ENCODE results near the gene TSPAN31. TPM values are rescaled to one million over a fixed set of nuclear protein-coding genes. Genes with fewer than 3 reads are reported as not detected.

TSPAN31 gene
- total RNA-seq, 2 experiments from 2014 or later: 18.6 to 22.3 TPM

GRCh38 chr12:57741413-57741789 is 3.4 kb upstream of the TSPAN31 start:
- H3K27ac Mint-ChIP-seq: peak overlapping the region; percentile 85
- H3K36me3 Mint-ChIP-seq (ENCODE audit: low read depth): peaks cover 30% of the 10 kb centered on the region
- ChIA-PET POLR2A (interaction anchor here (0.8 to 1.0 kb wide), 2 partner anchors 47 to 158 kb away, joined by 4 to 5 read pairs; partner anchors contain the start of gene OS9), CTCF (interaction anchor here (0.7 to 2.7 kb wide), 12 partner anchors 9 to 1983 kb away, joined by 3 to 12 read pairs (median 3); no protein-coding TSS in a partner anchor)
- H3K9me3 Mint-ChIP-seq: no peaks in the 10 kb centered on the region
- H3K4me3 Mint-ChIP-seq: peak overlapping the region; percentile 84
- peaks cover 62% of the 10 kb centered on the region for H3K4me1 Mint-ChIP-seq
- DNase-seq: no peak
- no peaks in the 10 kb centered on the region for H3K27me3 Mint-ChIP-seq

DNA sequence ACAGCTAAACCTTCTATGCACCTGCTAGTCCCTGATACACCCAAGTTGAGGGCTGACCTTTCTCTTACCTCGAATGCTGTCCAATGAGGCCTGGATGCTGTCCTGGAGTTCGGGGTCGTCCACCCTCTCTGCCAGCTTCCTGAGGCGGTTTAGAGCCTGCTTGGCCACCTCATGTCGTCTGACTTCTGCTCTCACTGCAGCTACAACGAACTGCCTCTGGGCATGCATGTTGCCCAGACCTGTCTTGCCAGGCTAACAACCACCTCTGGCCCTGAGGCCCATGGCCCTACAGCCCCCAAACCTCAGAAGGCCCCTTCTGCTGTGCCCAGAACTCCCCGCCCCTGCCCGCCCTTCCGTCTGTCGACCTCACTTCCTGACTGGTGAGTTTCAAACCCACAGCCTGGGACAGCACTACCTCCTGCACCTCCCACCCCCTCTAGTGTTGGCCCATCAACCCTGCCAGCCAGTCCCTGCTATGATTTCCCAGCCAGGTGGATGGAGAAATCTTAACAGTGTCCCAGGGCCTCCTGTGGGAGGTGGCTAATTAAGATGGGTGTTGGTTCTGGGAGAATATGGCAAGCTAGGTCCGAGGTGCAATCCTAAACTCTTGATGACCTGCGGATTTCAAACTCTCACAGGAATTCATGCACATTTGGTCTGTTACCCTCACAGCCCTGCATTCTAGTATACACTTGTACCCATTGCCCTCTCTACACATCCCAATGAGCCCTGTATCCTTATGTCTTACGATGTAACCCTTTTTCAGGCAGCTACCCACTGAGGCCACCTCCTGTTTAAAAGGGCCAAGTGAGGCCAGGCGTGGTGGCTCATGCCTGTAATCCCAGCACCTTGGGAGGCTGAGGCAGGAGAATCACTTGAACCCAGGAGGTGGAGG is 2.7 kb upstream of the TSPAN31 start:
- ChIA-PET CTCF (interaction anchor here (0.7 to 2.7 kb wide), 12 partner anchors 8 to 1984 kb away, joined by 3 to 12 read pairs (median 3); no protein-coding TSS in a partner anchor), POLR2A (interaction anchor here (0.8 to 1.0 kb wide), 2 partner anchors 48 to 159 kb away, joined by 4 to 5 read pairs; partner anchors contain the start of gene OS9)
- peak overlapping the region; percentile 85 for H3K27ac Mint-ChIP-seq
- peak; percentile 90 for DNase-seq
- H3K36me3 Mint-ChIP-seq (ENCODE audit: low read depth): peaks cover 30% of the 10 kb centered on the region
- no peaks in the 10 kb centered on the region for H3K27me3 Mint-ChIP-seq
- H3K9me3 Mint-ChIP-seq: no peaks in the 10 kb centered on the region
- peak overlapping the region; percentile 84 for H3K4me3 Mint-ChIP-seq
- peaks cover 61% of the 10 kb centered on the region for H3K4me1 Mint-ChIP-seq

- no peaks in the 10 kb centered on the region for H3K9me3 Mint-ChIP-seq
- H3K27ac Mint-ChIP-seq: peak overlapping the region; percentile 92
- no peaks in the 10 kb centered on the region for H3K27me3 Mint-ChIP-seq
- no peak for DNase-seq
- H3K36me3 Mint-ChIP-seq (ENCODE audit: low read depth): peaks cover 42% of the 10 kb centered on the region
- ChIA-PET POLR2A (no interaction called here), CTCF (interaction anchor here (0.5 to 2.2 kb wide), 2 partner anchors 160 to 452 kb away, joined by 4 read pairs; no protein-coding TSS in a partner anchor)
- peaks cover 64% of the 10 kb centered on the region for H3K4me1 Mint-ChIP-seq
- peak overlapping the region; percentile 81 for H3K4me3 Mint-ChIP-seq
Observed at GRCh38 chr12:57743769-57744168, 1.1 kb upstream of the TSPAN31 start.

DNA sequence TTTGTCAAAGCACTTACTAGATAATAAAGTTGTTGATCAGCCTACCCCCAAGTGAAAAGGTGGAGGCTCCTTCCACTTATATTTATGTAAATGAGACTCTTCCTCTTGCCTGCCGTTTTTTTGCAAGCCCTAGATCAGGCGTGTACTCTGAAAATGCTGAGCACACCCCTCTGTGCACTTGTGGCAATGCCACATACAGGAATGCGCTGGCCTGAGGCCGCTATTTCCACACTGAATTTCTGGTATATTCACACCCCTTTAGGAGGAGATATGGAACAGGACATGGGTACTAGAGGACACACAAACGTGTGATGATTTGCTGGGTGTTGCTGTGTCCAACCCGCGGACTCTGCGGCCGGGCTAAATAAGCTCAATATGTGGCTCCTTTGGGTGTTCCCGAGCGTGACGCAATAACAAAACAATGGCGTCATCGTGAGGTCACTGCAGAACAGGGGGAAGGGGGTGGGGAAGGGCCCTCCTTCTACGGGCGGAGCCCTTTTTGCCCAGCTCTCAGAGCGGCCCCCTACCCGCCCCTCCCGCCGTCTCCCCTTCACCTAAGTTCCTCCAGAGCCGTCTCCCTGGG is 554 bp upstream of the TSPAN31 start:
- POLR2A ChIA-PET: no interaction called here
- DNase-seq: peak; percentile 82
- CTCF ChIA-PET: interaction anchor here (0.5 to 2.2 kb wide), 5 partner anchors 10 to 452 kb away, joined by 3 to 6 read pairs (median 4); no protein-coding TSS in a partner anchor
- peaks cover 64% of the 10 kb centered on the region for H3K4me1 Mint-ChIP-seq
- H3K9me3 Mint-ChIP-seq: no peaks in the 10 kb centered on the region
- no peaks in the 10 kb centered on the region for H3K27me3 Mint-ChIP-seq
- H3K36me3 Mint-ChIP-seq (ENCODE audit: low read depth): peaks cover 42% of the 10 kb centered on the region
- peak overlapping the region; percentile 81 for H3K4me3 Mint-ChIP-seq
- H3K27ac Mint-ChIP-seq: peak overlapping the region; percentile 92

DNA sequence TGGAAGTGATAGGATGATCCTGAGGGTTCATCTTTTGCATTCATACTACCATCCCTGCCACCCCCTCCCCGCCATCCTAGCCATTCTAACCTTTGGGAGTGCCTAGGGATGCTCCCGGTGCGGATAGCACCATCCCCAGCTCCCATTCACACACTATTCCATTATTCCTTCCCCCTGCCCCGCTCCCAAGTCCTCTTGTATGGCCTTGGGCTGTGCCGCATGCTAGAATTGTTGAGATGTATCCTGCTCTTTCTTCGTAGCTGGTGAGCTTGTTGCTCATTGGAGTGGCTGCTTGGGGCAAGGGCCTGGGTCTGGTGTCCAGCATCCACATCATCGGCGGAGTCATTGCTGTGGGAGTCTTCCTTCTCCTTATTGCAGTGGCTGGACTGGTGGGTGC is 644 bp downstream of the TSPAN31 start:
- no peak for DNase-seq
- Mint-ChIP-seq H3K27ac (peak overlapping the region; percentile 92), H3K27me3 (no peaks in the 10 kb centered on the region), H3K36me3 (ENCODE audit: low read depth) (peaks cover 44% of the 10 kb centered on the region), H3K9me3 (no peaks in the 10 kb centered on the region), H3K4me3 (peak overlapping the region; percentile 81), H3K4me1 (peaks cover 60% of the 10 kb centered on the region)
- POLR2A ChIA-PET: no interaction called here
- CTCF ChIA-PET: interaction anchor here (1.0 to 2.2 kb wide), 4 partner anchors 11 to 162 kb away, joined by 3 to 6 read pairs (median 4); no protein-coding TSS in a partner anchor

- peaks cover 44% of the 10 kb centered on the region for H3K36me3 Mint-ChIP-seq (ENCODE audit: low read depth)
- ChIA-PET POLR2A (no interaction called here), CTCF (interaction anchor here (1.9 to 2.2 kb wide), 2 partner anchors 11 to 162 kb away, joined by 4 read pairs; no protein-coding TSS in a partner anchor)
- H3K27me3 Mint-ChIP-seq: no peaks in the 10 kb centered on the region
- H3K27ac Mint-ChIP-seq: peak overlapping the region; percentile 92
- no peak for DNase-seq
- peak overlapping the region; percentile 81 for H3K4me3 Mint-ChIP-seq
- H3K9me3 Mint-ChIP-seq: no peaks in the 10 kb centered on the region
- H3K4me1 Mint-ChIP-seq: peaks cover 60% of the 10 kb centered on the region
Observed at GRCh38 chr12:57746025-57746424, 1.2 kb downstream of the TSPAN31 start.

DNA sequence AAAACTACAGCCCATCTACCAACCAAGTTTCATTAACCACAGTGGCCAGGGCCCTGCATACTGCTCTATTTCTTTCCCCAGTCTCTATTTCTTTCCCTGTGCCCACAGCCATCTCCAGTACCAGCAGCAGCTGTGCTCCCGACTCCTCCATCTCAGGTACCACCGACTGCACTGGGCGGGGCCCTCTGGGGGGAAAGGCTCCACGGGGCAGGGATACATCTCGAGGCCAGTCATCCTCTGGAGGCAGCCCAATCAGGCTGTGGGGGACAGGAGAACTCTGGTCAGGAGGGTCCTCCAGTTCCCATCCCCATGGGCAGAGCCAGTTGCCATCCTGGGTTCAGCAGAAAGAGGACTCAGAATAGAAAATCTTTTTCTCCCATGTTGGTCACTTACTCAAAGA is 4.2 kb downstream of the TSPAN31 start:
- no peaks in the 10 kb centered on the region for H3K27me3 Mint-ChIP-seq
- peaks cover 49% of the 10 kb centered on the region for H3K36me3 Mint-ChIP-seq (ENCODE audit: low read depth)
- DNase-seq: no peak
- no peak overlapping the region for H3K27ac Mint-ChIP-seq
- H3K4me1 Mint-ChIP-seq: peaks cover 68% of the 10 kb centered on the region
- ChIA-PET CTCF (interaction anchor here (0.7 to 1.5 kb wide), 4 partner anchors 10 to 1645 kb away, joined by 3 to 4 read pairs (median 3); partner anchors contain the start of genes PA2G4 and TSFM), POLR2A (interaction anchor here (0.6 kb wide), 1 partner anchor 486 kb away, joined by 6 read pairs; no protein-coding TSS in a partner anchor)
- no peaks in the 10 kb centered on the region for H3K9me3 Mint-ChIP-seq
- H3K4me3 Mint-ChIP-seq: no peak overlapping the region

GRCh38 chr12:57750561-57751431 is 6.0 kb downstream of the TSPAN31 start:
- ChIA-PET POLR2A (no interaction called here), CTCF (interaction anchor here (1.2 to 1.5 kb wide), 3 partner anchors 8 to 14 kb away, joined by 3 to 9 read pairs (median 4); no protein-coding TSS in a partner anchor)
- H3K4me3 Mint-ChIP-seq: peak overlapping the region; percentile 91
- no peaks in the 10 kb centered on the region for H3K9me3 Mint-ChIP-seq
- DNase-seq: no peak
- H3K36me3 Mint-ChIP-seq (ENCODE audit: low read depth): peaks cover 46% of the 10 kb centered on the region
- peaks cover 59% of the 10 kb centered on the region for H3K4me1 Mint-ChIP-seq
- H3K27me3 Mint-ChIP-seq: no peaks in the 10 kb centered on the region
- peak overlapping the region; percentile 86 for H3K27ac Mint-ChIP-seq

DNA sequence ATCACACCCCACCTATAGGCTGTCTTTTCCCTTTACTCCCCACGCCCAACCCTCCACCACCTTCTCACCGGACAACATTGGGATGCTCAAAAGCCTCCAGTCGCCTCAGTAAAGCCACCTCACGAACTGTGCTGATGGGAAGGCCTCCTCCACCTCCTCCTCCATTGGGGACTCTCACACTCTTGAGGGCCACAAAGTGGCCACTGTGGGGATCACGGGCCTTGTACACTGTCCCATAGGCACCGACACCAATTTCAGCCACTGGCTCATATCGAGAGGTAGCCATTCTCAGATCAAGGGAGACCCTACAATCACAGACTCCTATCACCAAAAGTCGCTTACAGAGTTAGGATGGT is 6.6 kb downstream of the TSPAN31 start:
- ChIA-PET POLR2A (no interaction called here), CTCF (interaction anchor here (1.0 to 1.1 kb wide), 2 partner anchors 31 to 168 kb away, joined by 3 to 4 read pairs; partner anchors contain the start of gene TSFM)
- no peaks in the 10 kb centered on the region for H3K9me3 Mint-ChIP-seq
- peaks cover 41% of the 10 kb centered on the region for H3K36me3 Mint-ChIP-seq (ENCODE audit: low read depth)
- H3K27ac Mint-ChIP-seq: peak overlapping the region; percentile 86
- no peaks in the 10 kb centered on the region for H3K27me3 Mint-ChIP-seq
- H3K4me3 Mint-ChIP-seq: peak overlapping the region; percentile 91
- no peak for DNase-seq
- peaks cover 58% of the 10 kb centered on the region for H3K4me1 Mint-ChIP-seq

DNA sequence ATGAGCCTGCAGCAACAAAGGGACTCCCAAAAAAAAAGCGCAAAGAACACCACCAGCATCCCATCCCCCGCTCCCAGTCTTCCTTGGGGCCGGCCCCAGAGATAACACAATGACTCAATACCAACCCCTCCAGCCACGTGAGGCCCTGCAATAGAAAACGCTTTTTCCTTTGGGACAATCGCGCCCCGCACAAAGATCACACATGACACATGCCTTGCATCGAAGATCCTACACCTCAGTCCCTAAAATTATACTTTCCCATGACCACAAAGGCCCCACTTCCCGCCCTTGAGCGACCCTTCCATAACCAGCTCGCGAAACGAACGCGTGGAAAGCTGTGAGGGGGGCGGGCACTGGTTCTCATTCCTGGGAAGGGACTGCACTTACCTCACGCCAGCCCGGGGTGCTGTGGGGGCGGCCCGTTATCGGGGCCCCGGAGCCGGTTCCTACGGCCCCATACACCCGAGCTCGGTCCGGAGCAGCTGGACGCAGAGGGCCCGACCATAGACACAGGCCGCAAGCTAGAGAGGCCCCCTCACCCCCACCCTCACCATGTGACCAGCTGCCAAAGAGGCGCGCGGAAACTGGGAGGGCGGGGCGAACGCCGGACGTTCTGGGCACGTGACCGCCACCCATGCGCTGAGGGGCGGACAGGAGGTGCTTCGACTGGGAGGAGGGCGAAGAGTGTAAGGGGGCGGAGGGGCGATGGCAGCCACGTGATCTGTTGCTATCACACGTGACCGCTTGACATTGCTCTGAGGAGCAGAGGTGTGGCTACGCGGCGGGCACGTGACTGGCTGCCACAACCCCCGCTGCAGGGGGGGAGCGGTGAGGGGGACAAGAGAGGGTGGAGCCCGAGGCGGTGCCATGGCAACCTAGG is 7.2 kb downstream of the TSPAN31 start, which contains the start of gene CDK4:
TSS of gene CDK4 (minus strand) at position 523 of the 880 bp plus-strand sequence. CDS start 593 bp downstream, outside the sequence.
- Mint-ChIP-seq H3K36me3 (ENCODE audit: low read depth) (peaks cover 42% of the 10 kb centered on the region), H3K4me3 (peak within 1 kb of the TSS; percentile 91), H3K27me3 (no peaks in the 10 kb centered on the region), H3K9me3 (no peaks in the 10 kb centered on the region), H3K27ac (peak within 1 kb of the TSS; percentile 86), H3K4me1 (peaks cover 61% of the 10 kb centered on the region)
- peak; percentile 99 for DNase-seq
- POLR2A ChIA-PET: no interaction called here
- CTCF ChIA-PET: interaction anchor here (0.8 to 1.1 kb wide), 4 partner anchors 12 to 169 kb away, joined by 3 to 4 read pairs (median 3); partner anchors contain the start of genes B4GALNT1 and TSFM

DNA sequence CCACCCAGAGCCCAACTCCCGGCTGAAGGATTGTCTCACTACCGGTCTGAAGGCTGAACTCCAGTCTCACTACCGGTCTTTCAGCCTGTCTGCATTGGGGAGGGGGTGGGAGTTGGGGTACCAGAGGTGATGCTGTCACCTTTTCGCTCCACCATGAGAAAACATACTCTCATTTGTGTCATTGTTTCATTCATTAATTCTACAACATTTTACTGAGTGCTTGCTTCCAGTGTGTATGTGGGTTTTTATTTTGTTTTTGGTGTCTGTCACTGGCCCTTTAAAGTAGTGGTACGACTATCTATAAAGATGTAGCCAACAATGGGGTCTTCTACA is 7.8 kb downstream of the TSPAN31 start:
- peak overlapping the region; percentile 91 for H3K4me3 Mint-ChIP-seq
- no peaks in the 10 kb centered on the region for H3K27me3 Mint-ChIP-seq
- no peak for DNase-seq
- POLR2A ChIA-PET: no interaction called here
- H3K9me3 Mint-ChIP-seq: no peaks in the 10 kb centered on the region
- peak overlapping the region; percentile 86 for H3K27ac Mint-ChIP-seq
- peaks cover 38% of the 10 kb centered on the region for H3K36me3 Mint-ChIP-seq (ENCODE audit: low read depth)
- CTCF ChIA-PET: interaction anchor here (0.8 to 1.1 kb wide), 3 partner anchors 12 to 119 kb away, joined by 3 read pairs; partner anchors contain the start of genes B4GALNT1 and TSFM
- peaks cover 58% of the 10 kb centered on the region for H3K4me1 Mint-ChIP-seq

Measured in activated CD4-positive, alpha-beta T cell treated with anti-CD3 and anti-CD28 coated beads, Interleukin-2, amount 10 ng/mL, durations not matched to agents 7 days and 5 days (primary cell).